C4-2B (cell line): ENCODE measurements around the gene CBX7.

Experiments used
- ZFX ChIP-seq: fragments of 450-650 bp; IDR thresholded peaks from 2 replicates; pipeline ENCODE4 v1.6.1; 2017
- TF ChIP-seq, protein P1 (sequence below): fragments of 450-650 bp; conservative IDR thresholded peaks from 2 replicates; pipeline ENCODE4 v1.5.1; 2017; ENCODE audit warnings: mild to moderate bottlenecking

DNA sequence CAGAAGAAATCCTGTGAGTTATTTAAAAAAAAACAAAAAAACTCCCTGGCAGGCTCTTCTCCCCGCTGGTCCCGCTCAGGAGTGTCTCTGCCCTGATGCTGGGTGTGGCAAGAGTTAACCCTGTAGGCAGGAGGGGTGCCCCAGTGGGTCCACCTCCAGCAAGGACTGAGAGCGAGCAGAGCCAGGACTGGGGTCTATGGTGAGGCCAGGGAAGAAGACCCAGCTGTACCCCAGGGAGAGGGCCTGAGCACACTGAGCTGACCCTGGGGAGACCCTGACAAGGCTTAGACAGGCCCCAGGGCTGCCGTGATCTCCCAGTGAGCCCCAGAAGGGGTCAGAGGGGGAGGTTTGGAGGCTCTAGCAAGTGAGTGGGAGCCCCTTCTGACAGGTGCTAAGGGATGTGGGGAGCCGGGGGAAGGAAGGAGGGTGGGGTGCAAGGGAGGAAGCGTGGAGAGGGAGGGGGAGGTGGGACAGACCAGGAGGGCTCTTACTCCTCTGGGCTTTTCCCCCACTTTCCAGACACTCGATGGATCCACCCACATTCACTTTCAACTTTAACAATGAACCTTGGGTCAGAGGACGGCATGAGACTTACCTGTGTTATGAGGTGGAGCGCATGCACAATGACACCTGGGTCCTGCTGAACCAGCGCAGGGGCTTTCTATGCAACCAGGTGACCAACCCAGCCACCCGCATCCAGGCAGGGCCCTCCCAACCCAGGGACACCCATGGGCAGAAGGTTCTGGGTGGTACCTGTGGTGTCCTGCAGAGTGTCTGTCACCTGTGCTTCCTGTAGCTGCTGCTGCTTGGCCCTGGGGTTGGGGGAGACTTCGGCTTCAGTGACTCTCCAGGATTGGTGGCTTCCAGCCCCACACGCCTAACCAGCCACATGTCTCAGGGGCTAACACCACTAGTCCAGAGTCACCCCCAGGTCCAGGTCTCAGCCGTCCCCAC, 69.0 kb downstream of the CBX7 start:
- TF ChIP-seq, protein P1, sequence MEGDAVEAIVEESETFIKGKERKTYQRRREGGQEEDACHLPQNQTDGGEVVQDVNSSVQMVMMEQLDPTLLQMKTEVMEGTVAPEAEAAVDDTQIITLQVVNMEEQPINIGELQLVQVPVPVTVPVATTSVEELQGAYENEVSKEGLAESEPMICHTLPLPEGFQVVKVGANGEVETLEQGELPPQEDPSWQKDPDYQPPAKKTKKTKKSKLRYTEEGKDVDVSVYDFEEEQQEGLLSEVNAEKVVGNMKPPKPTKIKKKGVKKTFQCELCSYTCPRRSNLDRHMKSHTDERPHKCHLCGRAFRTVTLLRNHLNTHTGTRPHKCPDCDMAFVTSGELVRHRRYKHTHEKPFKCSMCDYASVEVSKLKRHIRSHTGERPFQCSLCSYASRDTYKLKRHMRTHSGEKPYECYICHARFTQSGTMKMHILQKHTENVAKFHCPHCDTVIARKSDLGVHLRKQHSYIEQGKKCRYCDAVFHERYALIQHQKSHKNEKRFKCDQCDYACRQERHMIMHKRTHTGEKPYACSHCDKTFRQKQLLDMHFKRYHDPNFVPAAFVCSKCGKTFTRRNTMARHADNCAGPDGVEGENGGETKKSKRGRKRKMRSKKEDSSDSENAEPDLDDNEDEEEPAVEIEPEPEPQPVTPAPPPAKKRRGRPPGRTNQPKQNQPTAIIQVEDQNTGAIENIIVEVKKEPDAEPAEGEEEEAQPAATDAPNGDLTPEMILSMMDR, result no peak
- no peak for TF ChIP-seq ZFX
